Globus pallidus (tissue), 1 donor: ENCODE measurements around the gene RPL3.
"Not testable (repeated sequence)": the region's sequence is repeated elsewhere in the genome, so short reads cannot be mapped to it uniquely, and the experiment has no call there.

Experiments used
- DNase-seq: peaks from one replicate; pipeline ENCODE4 v3.0.0-alpha.2; 2015; ENCODE audit warnings: low spot score

Gene RPL3

GRCh38 chr22:39351689-39352214 lies 32.3 kb upstream of the RPL3 start:
- DNase-seq: no peak

GRCh38 chr22:39350757-39351688 lies 31.6 kb upstream of the RPL3 start:
- DNase-seq: no peak

GRCh38 chr22:39349967-39350726 lies 30.7 kb upstream of the RPL3 start, which contains the start of gene SYNGR1:
TSS of gene SYNGR1 (plus strand) at chr22:39349991. CDS start at chr22:39350011, 20 bp downstream.
- no peak for DNase-seq

- peak; percentile 53 for DNase-seq
Measured at GRCh38 chr22:39349506-39349966, 30.1 kb upstream of the RPL3 start.

GRCh38 chr22:39348909-39349505 lies 29.6 kb upstream of the RPL3 start:
- peak; percentile 48 for DNase-seq

GRCh38 chr22:39345231-39345630 lies 25.8 kb upstream of the RPL3 start:
- DNase-seq: no peak

- no peak for DNase-seq
Measured at GRCh38 chr22:39344046-39344390, 24.6 kb upstream of the RPL3 start.

- DNase-seq: peak; percentile 57
Measured at GRCh38 chr22:39343259-39344045, 24.0 kb upstream of the RPL3 start.

- DNase-seq: no peak
Measured at GRCh38 chr22:39341179-39341578, 21.8 kb upstream of the RPL3 start.

GRCh38 chr22:39339775-39340174 lies 20.4 kb upstream of the RPL3 start:
- not testable (repeated sequence) for DNase-seq

GRCh38 chr22:39336411-39336810 lies 17.0 kb upstream of the RPL3 start:
- no peak for DNase-seq

GRCh38 chr22:39332441-39333064 lies 13.1 kb upstream of the RPL3 start:
- peak; percentile 55 for DNase-seq

- not testable (repeated sequence) for DNase-seq
Measured at GRCh38 chr22:39330553-39330952, 11.1 kb upstream of the RPL3 start.

- no peak for DNase-seq
Measured at GRCh38 chr22:39327995-39328754, 8.8 kb upstream of the RPL3 start.

GRCh38 chr22:39325392-39325932 lies 6.0 kb upstream of the RPL3 start:
- DNase-seq: no peak

- DNase-seq: not testable (repeated sequence)
Measured at GRCh38 chr22:39320616-39321029, 1.2 kb upstream of the RPL3 start.

- no peak for DNase-seq
Measured at GRCh38 chr22:39318507-39319283, 728 bp downstream of the RPL3 start.

- DNase-seq: no peak
Measured at GRCh38 chr22:39317775-39318506, 1.5 kb downstream of the RPL3 start.
